Ascending aorta (tissue), 2 donors: ENCODE results near the gene CYP51A1. TPM values are rescaled to one million over a fixed set of nuclear protein-coding genes. Genes with fewer than 3 reads are reported as not detected.
"Not testable (repeated sequence)": the region's sequence is repeated elsewhere in the genome, so short reads cannot be mapped to it uniquely, and the experiment has no call there.

ENCODE experiments used
- DNase-seq, 2 donors: peaks; one replicate each; pipeline ENCODE4 v3.0.0-alpha.2; 2019; ENCODE audit warnings: low spot score in 2 of 2
- H3K27ac ChIP-seq, 2 donors: fragments of 200-600 bp; sonication (generic); one replicate each; pipeline ENCODE4 v1.5.1; 2016 to 2017; ENCODE audit warnings: mild to moderate bottlenecking in 1 of 2
- H3K27me3 ChIP-seq: fragments of 200-600 bp; sonication (generic); one replicate; pipeline ENCODE4 v1.5.1; 2017
- H3K36me3 ChIP-seq, 2 donors: fragments of 200-600 bp; sonication (generic); one replicate each; pipeline ENCODE4 v1.5.1; 2016
- H3K4me1 ChIP-seq, 2 donors: fragments of 200-600 bp; sonication (generic); one replicate each; pipeline ENCODE4 v1.5.1; 2016 to 2017; ENCODE audit warnings: mild to moderate bottlenecking in 1 of 2
- H3K4me3 ChIP-seq, 2 donors: fragments of 200-600 bp; sonication (generic); one replicate each; pipeline ENCODE4 v1.5.1; 2016 to 2017; ENCODE audit warnings: mild to moderate bottlenecking in 1 of 2
- H3K9me3 ChIP-seq, 2 donors: fragments of 200-600 bp; sonication (generic); one replicate each; pipeline ENCODE4 v1.5.1; 2016
- intact Hi-C: fragments of 100-400 bp; cut with DNase I; formaldehyde crosslinking; loops from one replicate; pipeline ENCODE4 v1.15.1; 2023
- total RNA-seq: library from RNA; depleted of rRNA; stranded (reverse); fragments of >200 nt; gene quantifications from one replicate; pipeline ENCODE4 v1.1.0, GENCODE V29; 2016
- TF ChIP-seq, protein P1 (sequence below), 3 experiments: fragments of 200-600 bp in 2 of 3; fragments of 450-650 bp in 1 of 3; sonication (generic) in 2 of 3; IDR thresholded peaks; one replicate each; pipeline ENCODE4 v1.5.1; 2016 to 2019; ENCODE audit warnings: antibody characterized with exemption in 3 of 3, mild to moderate bottlenecking in 1 of 3, moderate library complexity in 1 of 3

The CYP51A1 gene
- total RNA-seq, 1 donor from 2014 or later, result 19.9 TPM

DNA sequence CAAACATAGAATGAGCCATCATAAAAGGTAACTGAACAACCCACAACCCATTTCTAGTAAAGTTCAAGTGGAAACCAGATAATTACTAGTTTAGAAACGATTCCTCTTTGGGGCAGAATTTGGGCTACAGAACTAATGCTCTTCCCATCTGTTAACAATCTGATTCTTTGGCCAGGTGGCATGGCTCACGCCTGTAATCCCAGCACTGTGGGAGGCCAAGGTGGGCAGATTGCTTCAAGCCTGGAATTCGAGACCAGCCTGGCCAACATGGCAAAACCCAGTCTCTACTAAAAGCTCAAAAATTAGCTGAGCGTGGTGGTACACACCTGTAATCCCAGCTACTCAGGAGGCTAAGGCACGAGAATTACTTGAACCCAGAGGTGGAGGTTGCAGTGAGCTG is 18.5 kb downstream of the CYP51A1 start:
- H3K4me1 ChIP-seq, result no peaks in the 10 kb centered on the region
- no peaks in the 10 kb centered on the region for H3K27me3 ChIP-seq
- intact Hi-C loops, result no loop called here
- H3K27ac ChIP-seq, result no peak overlapping the region
- TF ChIP-seq, protein P1, sequence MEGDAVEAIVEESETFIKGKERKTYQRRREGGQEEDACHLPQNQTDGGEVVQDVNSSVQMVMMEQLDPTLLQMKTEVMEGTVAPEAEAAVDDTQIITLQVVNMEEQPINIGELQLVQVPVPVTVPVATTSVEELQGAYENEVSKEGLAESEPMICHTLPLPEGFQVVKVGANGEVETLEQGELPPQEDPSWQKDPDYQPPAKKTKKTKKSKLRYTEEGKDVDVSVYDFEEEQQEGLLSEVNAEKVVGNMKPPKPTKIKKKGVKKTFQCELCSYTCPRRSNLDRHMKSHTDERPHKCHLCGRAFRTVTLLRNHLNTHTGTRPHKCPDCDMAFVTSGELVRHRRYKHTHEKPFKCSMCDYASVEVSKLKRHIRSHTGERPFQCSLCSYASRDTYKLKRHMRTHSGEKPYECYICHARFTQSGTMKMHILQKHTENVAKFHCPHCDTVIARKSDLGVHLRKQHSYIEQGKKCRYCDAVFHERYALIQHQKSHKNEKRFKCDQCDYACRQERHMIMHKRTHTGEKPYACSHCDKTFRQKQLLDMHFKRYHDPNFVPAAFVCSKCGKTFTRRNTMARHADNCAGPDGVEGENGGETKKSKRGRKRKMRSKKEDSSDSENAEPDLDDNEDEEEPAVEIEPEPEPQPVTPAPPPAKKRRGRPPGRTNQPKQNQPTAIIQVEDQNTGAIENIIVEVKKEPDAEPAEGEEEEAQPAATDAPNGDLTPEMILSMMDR (IDR thresholded peaks at IDR 0.05), result no peak
- peaks cover 0 to 7% of the 10 kb centered on the region in 2 donors for H3K9me3 ChIP-seq
- DNase-seq, result no peak
- H3K4me3 ChIP-seq, result no peak overlapping the region
- H3K36me3 ChIP-seq, result peaks cover 5 to 55% of the 10 kb centered on the region in 2 donors

DNA sequence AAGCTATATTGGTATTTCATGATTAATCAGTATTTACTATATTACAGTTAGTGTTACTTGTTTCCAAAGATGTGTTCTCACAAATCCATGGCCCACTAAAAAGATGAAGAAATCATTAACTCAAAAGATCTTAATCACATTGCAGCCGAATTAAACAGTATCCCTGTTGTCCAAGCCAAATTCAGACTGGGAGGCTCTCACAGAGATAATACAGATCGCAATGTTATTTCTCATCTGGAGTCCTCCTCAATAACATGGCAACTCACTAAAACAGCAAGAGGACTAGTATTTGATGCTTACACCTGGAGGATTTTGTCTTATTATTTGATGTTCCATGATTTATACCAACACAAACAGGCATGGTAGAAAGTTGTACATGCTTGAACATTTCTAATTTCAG is 23.4 kb downstream of the CYP51A1 start:
- H3K4me3 ChIP-seq, result no peak overlapping the region
- no peak overlapping the region for H3K27ac ChIP-seq
- no peak for DNase-seq
- no peaks in the 10 kb centered on the region for H3K4me1 ChIP-seq
- no peaks in the 10 kb centered on the region for H3K27me3 ChIP-seq
- H3K9me3 ChIP-seq, result no peaks in the 10 kb centered on the region
- TF ChIP-seq, protein P1 (IDR thresholded peaks at IDR 0.05), result no peak
- peaks cover 15 to 65% of the 10 kb centered on the region in 2 donors for H3K36me3 ChIP-seq
- intact Hi-C loops, result no loop called here

DNA sequence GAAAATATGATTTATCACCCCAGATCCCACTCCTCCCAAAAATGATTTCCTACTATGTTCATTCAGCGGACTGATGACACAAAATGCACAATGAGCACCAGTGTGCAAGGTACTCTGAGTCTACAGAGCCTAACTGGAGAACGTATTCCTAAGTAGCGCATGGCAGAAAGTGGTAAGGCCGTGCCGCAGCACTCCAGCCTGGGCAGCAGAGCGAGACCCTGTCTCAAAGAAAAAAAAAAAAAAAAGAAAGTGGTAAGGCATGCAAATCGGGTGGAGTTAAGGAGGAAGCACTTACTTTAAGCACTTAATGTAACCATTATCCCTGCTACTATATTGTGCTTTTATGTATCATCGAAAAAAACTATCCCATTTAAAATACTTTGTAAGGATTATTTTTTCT is 25.5 kb downstream of the CYP51A1 start:
- no peaks in the 10 kb centered on the region for H3K9me3 ChIP-seq
- H3K27ac ChIP-seq, result no peak overlapping the region
- peaks cover 21 to 68% of the 10 kb centered on the region in 2 donors for H3K36me3 ChIP-seq
- H3K4me1 ChIP-seq, result no peaks in the 10 kb centered on the region
- no peaks in the 10 kb centered on the region for H3K27me3 ChIP-seq
- intact Hi-C loops, result no loop called here
- no peak for DNase-seq
- TF ChIP-seq, protein P1 (IDR thresholded peaks at IDR 0.05), result no peak
- H3K4me3 ChIP-seq, result no peak overlapping the region

DNA sequence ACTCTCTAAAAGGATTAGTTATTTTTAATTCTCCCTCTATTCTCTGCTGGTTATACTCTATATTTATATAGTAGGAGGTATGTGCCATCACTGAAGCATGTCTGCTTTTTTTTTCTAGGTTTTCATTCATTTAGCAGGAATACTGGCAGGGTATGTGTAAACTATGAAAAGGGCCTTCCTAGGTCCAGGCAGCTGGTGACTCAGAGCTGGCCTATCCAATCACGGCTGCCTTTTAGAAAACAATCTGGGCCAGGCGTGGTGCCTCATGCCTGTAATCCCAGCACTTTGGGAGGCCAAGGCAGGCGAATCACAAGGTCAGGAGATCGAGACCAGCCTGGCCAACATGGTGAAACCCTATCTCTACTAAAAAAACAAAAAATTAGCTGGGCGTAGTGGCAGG is 31.4 kb downstream of the CYP51A1 start:
- DNase-seq, H3K27ac ChIP-seq, H3K9me3 ChIP-seq, H3K4me3 ChIP-seq, H3K4me1 ChIP-seq, intact Hi-C loops, H3K27me3 ChIP-seq: not testable (repeated sequence)
- peaks cover 39 to 88% of the 10 kb centered on the region in 2 donors for H3K36me3 ChIP-seq

DNA sequence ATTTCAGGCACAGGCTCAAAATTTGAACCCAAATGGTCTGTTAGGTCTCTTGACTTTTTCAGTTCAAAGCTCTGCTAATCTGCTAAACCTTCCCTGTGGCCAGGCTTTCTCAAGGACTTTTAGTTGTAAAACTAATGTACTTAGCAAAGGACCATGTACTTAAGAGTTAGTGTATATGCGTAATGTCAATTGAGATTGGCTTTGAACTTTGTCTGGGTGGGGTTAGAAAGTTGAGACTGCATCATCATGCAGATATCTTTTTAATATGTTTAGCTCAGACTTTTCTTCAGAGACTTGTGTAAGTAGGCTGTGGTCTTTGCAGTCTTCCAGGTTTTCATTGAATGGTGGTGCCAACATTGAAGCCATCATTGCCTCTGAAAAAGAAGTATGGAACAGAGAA is 33.7 kb downstream of the CYP51A1 start:
- Histone ChIP-seq H3K27me3 (no peaks in the 10 kb centered on the region), H3K27ac (no peak overlapping the region), H3K9me3 (no peaks in the 10 kb centered on the region), H3K4me3 (no peak overlapping the region), H3K4me1 (no peaks in the 10 kb centered on the region), H3K36me3 (peaks cover 41 to 86% of the 10 kb centered on the region in 2 donors)
- intact Hi-C loops, result no loop called here
- no peak for DNase-seq
- TF ChIP-seq, protein P1 (IDR thresholded peaks at IDR 0.05), result no peak

DNA sequence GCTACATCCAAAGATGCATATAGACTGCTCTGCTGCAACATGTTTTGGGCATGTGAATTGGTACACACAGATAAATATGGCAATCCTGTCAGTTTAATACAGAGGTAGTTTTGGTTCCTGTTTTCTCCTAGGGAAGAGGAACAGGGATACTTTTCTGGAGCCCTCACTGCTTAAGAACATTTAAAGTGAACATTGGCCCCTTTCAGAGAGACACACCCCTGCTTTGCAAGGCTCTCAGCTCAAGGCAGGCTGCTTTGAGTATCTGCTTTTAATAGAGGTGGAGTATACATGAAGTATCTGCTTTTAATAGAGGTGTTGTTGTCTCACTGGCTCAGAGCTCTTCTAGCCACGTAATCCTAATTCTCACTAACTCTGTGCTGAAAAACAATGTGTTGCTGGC is 38.9 kb downstream of the CYP51A1 start:
- Histone ChIP-seq H3K27me3 (no peaks in the 10 kb centered on the region), H3K4me3 (no peak overlapping the region), H3K27ac (no peak overlapping the region), H3K4me1 (no peaks in the 10 kb centered on the region), H3K36me3 (peaks cover 28 to 81% of the 10 kb centered on the region in 2 donors), H3K9me3 (no peaks in the 10 kb centered on the region)
- no peak for DNase-seq
- TF ChIP-seq, protein P1 (IDR thresholded peaks at IDR 0.05), result no peak
- intact Hi-C loops, result no loop called here
